Renal pelvis (tissue), 4 donors: ENCODE results near the gene MYL4. TPM values are rescaled to one million over a fixed set of nuclear protein-coding genes. Genes with fewer than 3 reads are reported as not detected.
"Not testable (repeated sequence)": the region's sequence is repeated elsewhere in the genome, so short reads cannot be mapped to it uniquely, and the experiment has no call there.

Experiments
- DNase-seq: peaks from one replicate; pipeline ENCODE4 v3.0.0-alpha.2; 2013
- polyA plus RNA-seq, 3 donors: library from polyadenylated mRNA; unstranded; fragments of 120-200 nt; gene quantifications; one replicate each; pipeline ENCODE4 v1.2.1, GENCODE V29; 2013; ENCODE audit not compliant: insufficient read length in 3 of 3

MYL4 gene
- polyA plus RNA-seq, 3 donors = 3.6 to 3.9 (median 3.9) TPM

GRCh38 chr17:47219621-47220475, 10.7 kb downstream of the MYL4 start:
- DNase-seq = no peak

GRCh38 chr17:47220531-47220999, 11.4 kb downstream of the MYL4 start:
- DNase-seq = no peak

- no peak for DNase-seq
These were observed 12.0 kb downstream of the MYL4 start for GRCh38 chr17:47221154-47221553.

- DNase-seq = no peak
These were observed 12.9 kb downstream of the MYL4 start for GRCh38 chr17:47222047-47222446.

- no peak for DNase-seq
These were observed 13.9 kb downstream of the MYL4 start for GRCh38 chr17:47223007-47223406.

- DNase-seq = no peak
These were observed 14.3 kb downstream of the MYL4 start for GRCh38 chr17:47223460-47223859.

GRCh38 chr17:47224077-47224476, 14.9 kb downstream of the MYL4 start:
- DNase-seq = not testable (repeated sequence)

GRCh38 chr17:47224966-47225365, 15.8 kb downstream of the MYL4 start:
- DNase-seq = no peak

- DNase-seq = no peak
These were observed 16.3 kb downstream of the MYL4 start for GRCh38 chr17:47225436-47225858.

GRCh38 chr17:47225911-47226688, 17.0 kb downstream of the MYL4 start:
- no peak for DNase-seq

- DNase-seq = no peak
These were observed 18.7 kb downstream of the MYL4 start for GRCh38 chr17:47227862-47228261.

GRCh38 chr17:47229535-47230443, 20.6 kb downstream of the MYL4 start:
- DNase-seq = peak; percentile 88

GRCh38 chr17:47230864-47231263, 21.7 kb downstream of the MYL4 start:
- DNase-seq = no peak

- DNase-seq = no peak
These were observed 22.2 kb downstream of the MYL4 start for GRCh38 chr17:47231334-47231733.

GRCh38 chr17:47231866-47232265, 22.7 kb downstream of the MYL4 start:
- DNase-seq = no peak

GRCh38 chr17:47232465-47232864, 23.3 kb downstream of the MYL4 start:
- no peak for DNase-seq

- no peak for DNase-seq
These were observed 26.4 kb downstream of the MYL4 start for GRCh38 chr17:47235506-47235905.

GRCh38 chr17:47235923-47236322, 26.8 kb downstream of the MYL4 start:
- DNase-seq = no peak

GRCh38 chr17:47237841-47238240, 28.7 kb downstream of the MYL4 start:
- no peak for DNase-seq

GRCh38 chr17:47238321-47239010, 29.3 kb downstream of the MYL4 start:
- DNase-seq = no peak

GRCh38 chr17:47239619-47239966, 30.4 kb downstream of the MYL4 start:
- DNase-seq = no peak
